ENCODE measurements around the gene ELMOD1.

The ELMOD1 gene

DNA sequence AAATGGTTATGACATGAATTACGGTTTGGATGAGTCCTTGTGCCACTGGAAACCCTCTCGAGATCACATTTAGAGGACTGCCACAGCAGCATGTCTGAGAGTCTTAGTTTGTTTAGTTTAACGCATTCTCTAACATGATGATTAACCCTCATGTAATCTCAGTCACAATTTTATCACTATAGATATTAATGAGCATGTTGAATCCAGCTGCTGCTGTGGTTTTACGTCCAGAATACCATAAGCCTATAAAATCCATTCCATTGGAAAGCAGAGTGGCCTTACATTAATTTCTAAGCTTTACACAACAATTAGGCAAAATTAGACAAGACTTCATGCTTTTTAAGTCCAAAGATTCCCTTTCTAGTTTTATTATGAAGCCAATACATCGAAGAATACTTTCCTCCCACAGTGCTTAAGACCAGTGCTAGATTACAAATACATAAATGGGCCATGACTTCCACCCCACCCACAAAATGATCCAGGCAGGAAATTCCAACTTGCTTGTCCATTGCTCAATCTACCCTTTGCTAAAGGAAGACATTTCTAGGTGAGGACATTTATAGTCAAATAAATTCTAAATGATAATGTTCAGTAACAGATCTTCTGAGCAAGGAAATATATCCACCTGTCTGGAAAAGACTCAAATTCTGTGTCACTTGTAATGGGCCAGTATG lies 3.5 kb upstream of the ELMOD1 start:
- DNase-seq, result no peak

DNA sequence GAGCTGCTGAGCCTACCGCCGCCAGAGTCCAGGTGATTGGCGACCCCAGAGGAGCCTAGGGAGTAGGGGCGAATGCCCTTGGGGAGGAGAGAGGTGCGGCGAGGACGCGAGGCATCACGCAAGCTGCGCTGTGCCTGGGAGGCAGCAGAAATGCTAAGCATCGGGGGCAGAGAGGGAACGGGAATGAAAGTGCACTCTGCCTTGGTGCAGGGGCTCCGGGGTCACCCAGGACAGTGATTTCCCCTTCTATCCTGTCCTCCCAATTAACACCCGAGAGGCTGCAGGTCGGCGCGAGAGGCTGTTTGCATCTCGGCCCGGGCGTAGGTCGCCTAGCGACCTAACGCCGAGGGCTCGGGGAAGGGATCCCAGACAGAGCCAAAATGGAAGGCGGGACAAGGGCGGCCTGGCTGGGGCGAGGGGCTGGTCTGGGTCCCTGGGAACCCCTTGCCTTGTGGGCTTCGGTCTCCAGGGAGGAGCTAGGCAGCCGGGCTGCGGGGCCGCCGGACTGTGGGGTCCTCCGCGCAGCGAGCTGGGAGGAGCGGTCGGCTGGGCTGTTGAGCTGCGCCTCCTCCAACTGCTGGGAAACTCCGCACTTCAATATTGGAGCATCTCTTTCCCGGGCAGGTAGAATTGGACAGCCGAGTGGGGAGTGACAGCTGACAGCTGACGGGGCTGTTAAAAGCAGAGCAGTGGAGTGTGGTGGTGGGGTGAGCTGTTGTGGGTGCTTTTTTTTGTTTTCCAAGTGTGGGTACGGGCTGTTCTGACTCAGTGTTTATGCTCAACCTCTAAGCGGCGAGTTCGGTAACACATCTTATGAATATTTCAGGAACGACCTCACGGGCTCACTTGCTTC lies 657 bp downstream of the ELMOD1 start:
- peak in 1 of 2 donors; percentile 20 for DNase-seq

DNA sequence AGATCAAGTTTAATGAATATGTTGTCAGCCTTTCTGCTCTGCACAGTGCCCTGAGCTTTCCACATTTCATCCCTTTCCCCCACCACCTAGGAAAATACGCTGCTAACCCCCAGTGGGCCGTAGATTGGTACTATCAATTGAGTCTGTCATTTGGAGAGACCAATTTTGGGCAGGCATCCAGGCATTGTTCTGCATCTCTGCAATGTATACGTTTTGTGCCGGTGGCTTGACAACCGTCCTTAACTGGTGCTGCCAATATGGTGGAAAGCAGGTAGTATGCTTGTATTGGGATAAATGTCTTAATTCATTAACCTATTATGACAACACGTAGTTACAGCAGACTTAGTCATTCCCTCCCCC lies 1.3 kb downstream of the ELMOD1 start:
- DNase-seq, result no peak

DNA sequence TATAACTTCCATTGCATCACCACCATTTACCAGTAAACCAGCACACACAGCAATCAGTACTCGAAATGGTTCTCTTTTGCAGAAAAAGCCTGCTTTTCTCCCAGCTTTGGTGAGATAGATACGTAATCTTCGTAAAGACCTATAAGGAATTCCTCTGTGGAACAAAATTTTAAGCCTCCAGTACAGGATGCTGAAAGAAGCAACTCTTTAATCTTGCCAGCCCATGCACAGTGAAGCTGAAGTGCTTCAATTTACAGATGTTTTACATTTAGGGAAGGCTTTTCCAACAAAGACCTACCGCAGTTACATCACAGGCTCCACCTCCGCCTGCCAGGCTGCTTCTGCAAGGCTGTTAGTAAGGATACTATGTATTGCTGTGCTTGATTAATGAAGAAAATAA lies 1.9 kb downstream of the ELMOD1 start:
- DNase-seq, result no peak

DNA sequence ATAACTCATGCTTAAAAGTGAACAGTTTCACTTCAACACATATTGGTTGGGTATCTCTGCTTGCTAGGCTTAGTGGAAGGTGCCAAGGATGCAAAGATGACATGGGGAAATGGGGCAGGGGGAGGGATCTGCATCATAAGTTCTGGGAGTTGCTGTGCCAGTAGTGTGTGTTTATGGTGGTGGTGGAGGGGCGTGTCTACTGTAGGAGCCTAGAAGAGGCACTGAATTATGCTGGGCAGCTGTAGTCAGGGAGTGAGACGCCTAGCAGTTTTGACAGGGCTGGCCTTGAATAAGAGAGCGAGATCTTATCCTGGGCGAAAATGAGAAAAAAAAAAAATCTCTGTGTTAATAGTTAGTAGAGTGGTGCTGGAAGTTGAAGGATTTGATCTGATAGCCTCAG lies 3.0 kb downstream of the ELMOD1 start:
- no peak for DNase-seq

DNA sequence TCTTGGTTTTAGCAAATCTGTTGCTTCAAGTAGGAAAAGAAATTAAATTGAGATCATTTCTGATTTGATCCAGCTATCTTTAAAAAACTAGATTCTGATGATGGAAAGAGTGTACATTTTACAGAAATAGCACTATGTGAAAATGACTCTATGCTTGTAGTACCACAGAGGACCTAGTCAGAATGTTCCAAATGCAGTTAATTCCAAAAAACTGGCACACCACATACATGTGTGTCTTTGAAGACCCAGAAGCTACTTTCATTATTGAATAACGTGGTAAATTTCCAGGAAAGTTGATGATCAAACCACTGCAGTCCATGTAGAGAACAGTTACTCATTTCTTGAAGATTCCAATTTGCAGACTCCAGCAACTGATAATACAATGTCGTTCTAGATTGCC lies 3.8 kb downstream of the ELMOD1 start:
- DNase-seq, result no peak

DNA sequence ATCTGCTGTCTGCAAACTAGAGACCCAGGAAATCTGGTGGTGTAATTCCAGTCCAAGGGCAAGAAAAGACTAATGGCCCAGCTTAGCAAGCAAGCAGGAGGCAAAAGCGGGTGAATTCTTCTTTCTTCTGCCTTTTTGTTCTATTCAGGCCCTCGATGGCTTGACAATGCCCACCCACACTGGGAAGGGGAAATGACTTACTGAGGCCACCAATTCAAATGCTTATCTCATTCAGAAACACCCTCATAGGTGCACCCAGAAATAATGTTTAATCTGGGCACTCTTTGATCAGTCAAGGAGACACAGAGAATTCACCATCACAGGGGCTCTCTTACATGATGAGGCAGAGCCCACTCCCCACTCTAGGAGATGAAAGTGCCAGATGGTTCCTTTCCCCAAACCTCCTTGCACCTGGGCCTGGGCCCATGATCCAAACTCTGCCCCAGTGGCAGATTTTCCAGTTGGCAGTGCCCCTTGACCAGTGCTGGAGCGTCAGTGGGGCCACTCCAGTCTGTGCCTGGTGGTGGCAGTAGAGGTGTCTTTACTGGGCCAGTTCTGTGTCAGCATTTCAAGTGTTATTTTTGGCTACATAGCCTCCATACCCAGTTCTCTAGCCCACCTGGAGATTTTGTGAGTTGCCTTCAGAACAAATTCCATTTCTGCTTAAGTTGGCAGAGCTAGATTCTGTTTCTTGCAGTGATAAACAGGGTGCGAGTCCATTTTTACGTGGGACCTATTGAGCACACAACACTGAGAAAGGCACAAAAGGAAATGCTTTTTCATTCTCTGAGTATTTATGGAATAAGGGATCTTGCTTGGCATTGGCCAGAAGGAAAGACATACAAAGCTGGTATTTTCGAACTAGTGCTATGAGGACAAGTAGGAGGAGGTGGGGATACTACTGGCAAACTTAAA lies 7.5 kb downstream of the ELMOD1 start:
- no peak for DNase-seq

DNA sequence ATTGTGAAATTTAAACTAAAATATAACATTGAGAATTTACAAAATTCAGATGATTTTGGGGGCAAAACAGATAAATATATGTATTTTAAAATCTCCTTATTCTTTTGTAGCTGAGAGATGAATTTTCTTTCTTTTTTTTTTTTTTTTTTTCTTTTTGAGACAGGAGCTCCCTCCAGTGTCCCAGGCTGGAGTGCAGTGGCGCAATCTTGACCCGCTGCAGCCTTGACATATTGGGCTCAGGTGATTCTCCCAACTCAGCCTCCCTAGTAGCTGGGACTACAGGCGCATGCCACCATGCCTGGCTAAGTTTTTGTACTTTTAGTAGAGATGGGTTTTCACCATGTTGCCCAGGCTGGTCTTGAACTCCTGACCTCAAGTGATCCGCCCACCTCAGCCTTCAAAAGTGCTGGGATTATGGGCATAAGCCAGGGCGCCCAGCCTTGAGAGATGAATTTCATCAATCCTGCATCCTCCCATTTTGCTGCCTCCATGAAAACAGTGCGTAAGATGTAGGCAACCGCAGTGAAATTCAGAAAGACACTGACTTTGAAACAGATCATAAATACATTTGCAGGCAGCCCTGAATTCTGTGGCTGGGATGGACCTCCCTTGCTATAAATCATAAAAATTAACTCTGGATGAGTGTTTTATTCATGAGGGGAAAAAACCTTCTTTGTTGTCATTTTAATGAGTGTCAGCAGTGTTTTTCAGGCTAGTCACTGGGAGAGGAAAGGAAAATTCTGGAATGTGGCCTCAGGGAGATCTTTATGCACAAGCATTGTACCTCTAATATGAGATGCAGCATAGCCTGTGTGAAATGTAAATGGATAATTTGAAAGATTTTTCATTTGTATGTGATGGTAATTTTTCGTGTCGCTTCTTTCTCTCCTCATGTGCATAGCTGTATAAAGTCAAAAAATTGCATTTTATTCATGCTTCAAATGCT lies 14.4 kb downstream of the ELMOD1 start:
- DNase-seq, result no peak

DNA sequence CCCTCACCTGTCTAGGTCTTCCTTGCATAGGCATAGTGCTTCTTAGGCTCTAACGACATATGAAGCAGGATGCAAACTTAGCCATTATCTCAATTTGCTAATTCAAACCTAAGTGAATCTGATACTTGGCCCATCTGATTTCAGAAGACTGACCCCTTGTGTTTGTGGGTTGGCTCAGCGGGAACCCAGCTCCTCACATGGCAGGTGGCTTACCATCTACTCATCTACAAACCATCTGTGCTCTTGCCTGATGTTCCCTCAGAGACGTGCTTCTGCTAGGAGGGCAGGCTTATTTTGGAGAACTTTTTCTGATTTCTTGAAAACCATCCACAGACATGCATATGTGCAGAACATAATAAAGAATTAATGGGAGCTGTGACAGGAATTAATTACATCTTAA lies 15.2 kb downstream of the ELMOD1 start:
- no peak for DNase-seq

DNA sequence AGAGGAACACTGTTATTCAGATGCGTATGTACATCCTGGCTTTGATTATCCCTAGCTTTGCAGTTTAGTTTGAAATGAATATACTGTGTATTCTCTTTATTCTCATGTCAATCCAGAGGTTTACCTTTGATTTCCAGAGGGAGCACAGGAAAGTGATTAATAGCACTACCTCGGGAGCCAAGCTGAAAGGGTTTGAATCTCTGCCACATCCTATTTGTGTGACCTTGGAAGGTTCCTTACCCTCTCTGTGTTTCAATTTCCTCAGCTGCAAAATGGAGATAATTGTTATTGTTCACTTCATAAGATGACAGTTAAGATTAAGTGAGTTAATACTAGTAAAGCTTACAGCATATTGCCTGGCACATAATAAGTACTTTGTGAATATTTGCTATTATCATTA lies 17.9 kb downstream of the ELMOD1 start:
- DNase-seq, result no peak

DNA sequence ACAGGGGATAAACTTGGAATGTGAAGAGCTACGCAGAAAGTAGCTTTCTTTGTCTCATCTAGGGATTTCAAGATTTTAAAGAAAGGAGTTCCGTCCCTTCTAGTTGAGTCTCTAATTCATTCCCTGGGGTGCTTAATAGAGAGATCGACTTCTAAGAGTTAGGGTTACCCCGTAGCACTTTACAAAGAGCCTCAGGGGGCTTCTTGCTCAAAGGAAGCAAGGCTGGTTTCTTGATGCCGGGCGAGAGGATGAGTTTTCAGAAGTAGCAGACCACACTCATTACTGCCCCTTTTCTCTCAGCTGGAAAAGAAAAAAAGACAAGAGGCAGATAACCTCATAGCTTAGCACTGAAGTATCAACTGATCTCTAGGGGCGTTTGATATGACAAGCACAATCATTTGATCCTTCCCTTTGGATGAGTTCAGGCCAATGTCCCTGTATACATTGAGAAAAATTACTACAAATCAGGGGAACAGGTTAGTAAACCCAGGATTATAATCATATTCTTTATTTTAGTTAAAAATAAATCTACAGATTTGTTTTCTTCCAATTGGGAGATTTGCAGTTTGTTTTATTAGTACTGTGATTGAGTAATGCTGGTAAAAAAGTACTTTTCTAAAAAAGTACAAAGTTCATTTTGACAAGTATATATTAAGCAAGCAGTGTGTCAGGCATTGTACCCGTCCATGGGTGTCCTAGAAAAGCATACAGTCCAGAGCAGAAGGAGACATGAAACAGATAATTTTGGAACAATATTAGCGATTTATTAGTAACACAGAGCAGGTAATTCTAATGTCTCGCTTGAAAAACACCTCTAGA lies 18.7 kb downstream of the ELMOD1 start:
- DNase-seq, result no peak

DNA sequence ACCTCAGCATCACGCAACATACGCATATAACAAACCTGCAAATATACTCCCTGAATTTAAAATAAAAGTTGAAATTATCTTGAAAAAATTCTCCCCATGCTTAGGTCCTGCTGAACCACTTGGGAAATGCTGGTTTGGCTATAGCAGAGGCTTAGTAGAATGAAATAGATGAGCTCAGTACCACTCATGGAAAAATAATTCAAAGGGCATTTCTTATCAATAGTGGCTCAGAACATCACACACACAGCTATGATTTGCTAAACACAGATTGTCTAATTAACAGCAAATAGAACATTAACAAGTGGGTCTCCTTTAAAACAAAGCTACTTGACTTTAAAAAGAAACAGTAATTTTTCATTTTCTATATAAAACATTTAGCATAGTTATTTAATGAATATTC lies 21.5 kb downstream of the ELMOD1 start:
- no peak for DNase-seq

DNA sequence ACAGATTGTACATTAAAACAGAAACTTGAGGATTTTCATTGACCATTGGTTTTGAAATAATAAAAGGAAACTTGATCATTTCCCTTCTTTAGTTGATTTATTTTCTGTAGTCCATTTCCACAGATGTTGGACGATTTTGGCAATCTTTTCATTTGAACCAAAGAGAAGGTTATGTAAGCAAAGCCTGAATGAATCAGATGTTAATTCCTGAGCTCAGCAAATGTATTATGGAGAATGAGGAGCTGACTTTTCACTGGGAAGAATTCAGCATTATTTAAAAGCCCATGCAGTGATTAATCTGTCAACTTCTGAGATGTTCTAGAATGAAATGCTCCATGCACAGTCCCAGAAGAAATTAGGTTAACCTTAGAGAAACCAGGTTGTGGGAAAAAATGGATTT lies 29.0 kb downstream of the ELMOD1 start:
- DNase-seq, result no peak

DNA sequence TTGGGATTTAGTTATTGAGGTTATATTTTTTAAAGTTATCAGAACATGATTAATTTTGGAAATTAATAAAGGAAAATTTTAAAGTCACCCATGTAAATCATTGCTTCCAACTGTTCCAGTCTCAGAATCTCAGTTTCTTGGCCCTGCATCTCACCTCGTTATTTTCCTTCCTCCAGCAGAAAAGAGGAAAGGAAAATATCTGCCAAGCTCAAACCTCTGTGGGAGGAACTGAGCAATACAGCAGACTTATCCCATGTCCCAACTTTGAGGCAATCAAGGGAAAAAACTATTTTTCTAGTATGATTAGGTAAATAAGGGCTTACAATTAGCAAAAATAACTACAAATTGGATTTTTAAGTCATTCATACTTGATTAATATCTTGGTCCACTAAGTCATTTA lies 30.1 kb downstream of the ELMOD1 start:
- no peak for DNase-seq

DNA sequence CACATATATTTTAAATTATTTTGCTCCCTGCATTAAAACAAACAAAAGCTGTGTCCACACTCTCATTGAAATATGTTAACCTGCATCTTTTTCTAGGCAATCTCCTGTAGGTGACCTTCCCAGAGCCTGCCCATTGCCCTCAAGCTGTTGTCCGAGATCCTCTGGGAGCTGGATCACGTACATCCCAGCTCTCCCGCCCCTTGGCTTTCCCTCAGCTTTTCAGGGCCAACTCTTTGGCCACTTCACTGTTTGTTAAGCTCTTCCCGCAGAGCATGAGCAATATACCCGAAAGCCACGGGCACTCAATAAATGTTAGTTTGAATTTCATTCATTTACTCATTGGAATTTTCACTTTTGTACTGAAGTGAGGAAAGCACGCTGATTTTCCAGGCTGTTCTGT lies 32.2 kb downstream of the ELMOD1 start:
- no peak for DNase-seq

DNA sequence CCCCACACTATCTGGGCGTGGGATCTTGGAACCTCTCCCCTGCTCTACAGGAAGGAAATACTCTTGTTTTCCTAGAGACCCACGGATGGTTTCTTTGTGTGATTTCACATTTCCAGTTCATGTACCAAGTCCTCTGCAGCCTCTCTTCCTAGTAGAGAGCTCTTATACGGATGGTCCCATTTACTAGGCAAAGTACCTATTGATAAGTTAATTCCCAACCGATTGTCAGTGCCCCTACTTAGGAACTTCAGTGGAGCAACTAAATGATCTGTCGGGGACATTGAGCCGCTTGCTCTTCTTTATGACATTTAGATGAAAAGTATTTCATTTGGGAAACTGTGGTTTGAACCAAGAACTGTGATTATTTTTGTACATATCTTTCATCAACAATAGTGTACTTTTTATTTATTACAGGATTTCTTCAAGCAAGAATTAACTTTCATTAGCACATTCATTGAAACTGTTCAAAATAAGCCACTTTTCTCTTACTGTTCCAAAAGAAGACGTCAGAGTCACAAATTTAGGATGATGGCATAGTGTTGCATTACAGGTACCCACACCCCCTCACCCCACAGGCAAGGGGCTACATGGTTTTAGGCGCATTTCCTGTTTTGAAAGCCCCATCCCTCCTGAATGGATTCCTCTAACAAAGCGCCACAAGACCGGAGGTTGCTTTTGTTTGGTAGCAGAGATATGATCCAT lies 34.2 kb downstream of the ELMOD1 start:
- DNase-seq, result no peak

DNA sequence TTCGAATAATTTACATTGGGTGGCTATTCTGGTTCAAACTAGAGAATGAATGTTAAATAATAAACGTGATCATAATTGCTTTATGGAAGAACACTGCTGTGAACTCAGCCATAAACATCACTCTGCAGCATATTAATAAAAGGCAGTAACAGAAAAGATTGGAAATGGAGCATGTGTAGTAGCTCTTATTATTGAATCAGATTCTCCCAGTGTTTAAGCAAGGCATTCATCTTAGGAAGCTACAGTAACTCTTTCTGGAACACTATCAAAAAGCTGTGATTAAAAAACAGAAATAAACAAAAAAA lies 34.7 kb downstream of the ELMOD1 start:
- DNase-seq, result no peak

DNA sequence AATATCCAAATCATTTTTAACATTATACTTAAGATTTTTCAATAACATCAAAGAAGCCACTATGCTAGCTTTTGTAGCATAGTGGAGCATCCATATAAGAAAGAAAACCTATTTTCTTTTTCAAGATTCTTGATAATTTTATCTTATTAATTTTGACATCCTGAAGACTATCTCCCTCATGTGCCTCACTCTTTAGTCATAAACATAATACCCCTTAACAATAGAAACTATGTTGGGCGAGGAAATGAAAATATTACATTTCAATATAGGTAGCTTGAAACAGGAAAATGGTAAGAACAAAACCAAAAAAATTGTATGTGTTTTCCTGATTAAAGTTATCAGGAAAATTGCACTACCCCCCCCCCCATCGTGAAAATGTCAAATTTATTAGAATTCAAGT lies 40.1 kb downstream of the ELMOD1 start:
- DNase-seq, result no peak

DNA sequence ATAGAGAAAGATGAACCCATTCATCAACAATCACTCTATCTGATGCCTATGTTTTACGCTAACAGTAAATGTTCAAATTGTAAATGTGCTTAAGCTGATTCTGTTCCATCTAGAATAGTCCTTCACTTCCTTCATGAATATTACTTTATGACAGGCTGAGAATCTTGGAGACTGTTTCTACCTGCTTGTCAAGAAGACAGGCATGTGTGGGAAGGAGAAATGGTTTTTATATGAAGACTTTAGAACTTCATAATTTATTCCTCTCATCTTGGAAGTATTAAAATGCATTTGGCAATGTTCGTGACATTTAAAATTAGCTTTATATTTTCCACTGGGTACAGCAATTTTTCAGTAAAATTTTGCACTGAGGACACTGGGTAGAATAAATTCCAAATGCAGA lies 41.0 kb downstream of the ELMOD1 start:
- no peak for DNase-seq

DNA sequence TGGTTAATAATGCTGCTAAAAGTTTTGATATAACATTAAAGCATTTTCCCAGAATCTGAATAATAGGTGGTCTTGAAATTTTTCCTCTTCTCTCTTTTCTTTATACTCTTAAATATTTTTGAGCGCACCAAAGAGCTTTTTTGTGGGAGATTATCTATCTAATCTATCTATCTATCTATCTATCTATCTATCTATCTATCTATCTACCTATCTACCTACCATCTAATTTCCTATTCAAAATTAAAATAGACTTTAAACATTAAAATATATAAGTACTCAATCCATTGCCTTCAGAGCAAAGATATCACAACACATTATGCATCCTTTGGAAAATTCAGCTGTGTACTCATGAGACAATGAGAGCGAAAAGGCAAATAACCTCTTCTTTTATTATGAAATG lies 55.8 kb downstream of the ELMOD1 start:
- DNase-seq, result no peak

DNA sequence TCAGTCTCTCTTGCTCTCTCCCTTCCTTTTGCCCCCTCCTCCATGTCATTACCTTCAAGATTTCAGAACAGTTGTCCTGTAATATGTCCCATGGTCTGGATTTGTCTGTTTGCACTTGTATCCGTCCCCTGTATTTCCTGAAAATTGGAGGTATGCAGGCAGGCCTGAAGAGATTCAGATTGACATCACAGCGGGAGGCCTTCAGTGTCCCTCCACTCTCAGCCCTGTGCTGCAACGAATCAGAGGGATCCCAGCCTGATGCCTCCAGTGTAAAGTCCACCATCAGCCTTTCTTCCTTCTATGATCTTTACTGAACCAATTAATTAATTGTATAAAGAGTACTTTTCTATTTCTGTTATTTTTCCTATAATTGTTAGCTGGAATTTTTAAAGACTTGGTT lies 57.3 kb downstream of the ELMOD1 start:
- no peak for DNase-seq

Measured in hippocampal formation (tissue), 2 donors.